ENCODE data around the gene DGKH.

DGKH gene, protein sequence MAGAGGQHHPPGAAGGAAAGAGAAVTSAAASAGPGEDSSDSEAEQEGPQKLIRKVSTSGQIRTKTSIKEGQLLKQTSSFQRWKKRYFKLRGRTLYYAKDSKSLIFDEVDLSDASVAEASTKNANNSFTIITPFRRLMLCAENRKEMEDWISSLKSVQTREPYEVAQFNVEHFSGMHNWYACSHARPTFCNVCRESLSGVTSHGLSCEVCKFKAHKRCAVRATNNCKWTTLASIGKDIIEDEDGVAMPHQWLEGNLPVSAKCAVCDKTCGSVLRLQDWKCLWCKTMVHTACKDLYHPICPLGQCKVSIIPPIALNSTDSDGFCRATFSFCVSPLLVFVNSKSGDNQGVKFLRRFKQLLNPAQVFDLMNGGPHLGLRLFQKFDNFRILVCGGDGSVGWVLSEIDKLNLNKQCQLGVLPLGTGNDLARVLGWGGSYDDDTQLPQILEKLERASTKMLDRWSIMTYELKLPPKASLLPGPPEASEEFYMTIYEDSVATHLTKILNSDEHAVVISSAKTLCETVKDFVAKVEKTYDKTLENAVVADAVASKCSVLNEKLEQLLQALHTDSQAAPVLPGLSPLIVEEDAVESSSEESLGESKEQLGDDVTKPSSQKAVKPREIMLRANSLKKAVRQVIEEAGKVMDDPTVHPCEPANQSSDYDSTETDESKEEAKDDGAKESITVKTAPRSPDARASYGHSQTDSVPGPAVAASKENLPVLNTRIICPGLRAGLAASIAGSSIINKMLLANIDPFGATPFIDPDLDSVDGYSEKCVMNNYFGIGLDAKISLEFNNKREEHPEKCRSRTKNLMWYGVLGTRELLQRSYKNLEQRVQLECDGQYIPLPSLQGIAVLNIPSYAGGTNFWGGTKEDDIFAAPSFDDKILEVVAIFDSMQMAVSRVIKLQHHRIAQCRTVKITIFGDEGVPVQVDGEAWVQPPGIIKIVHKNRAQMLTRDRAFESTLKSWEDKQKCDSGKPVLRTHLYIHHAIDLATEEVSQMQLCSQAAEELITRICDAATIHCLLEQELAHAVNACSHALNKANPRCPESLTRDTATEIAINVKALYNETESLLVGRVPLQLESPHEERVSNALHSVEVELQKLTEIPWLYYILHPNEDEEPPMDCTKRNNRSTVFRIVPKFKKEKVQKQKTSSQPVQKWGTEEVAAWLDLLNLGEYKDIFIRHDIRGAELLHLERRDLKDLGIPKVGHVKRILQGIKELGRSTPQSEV

DNA sequence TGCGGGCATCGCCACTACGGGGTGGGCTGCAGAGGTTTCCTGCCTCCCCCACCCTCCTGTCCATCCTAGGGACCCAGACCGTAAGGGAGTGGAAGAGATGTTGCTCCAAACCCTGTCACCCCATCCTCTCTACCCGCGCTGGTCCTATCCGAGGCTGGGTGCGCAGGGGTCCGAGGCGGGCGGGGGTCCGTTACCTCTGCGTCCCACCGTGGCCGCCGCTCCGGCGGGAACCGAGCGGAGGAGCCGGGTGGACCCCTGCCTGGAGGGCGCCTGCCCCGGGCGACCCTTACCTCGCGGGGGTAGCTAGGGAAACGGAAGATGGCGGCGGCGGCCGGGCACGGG is at the start of gene DGKH:
Gene DGKH, plus strand, starts transcription at position 307 of the 342 bp plus-strand sequence. CDS start 126 bp downstream, outside the sequence.
- peak within 1 kb of the TSS; percentile 56 for H3K4me3 ChIP-seq (ENCODE audit: low read length)
- H2AFZ ChIP-seq (ENCODE audit: low read depth, low read length): peak within 1 kb of the TSS; percentile 79
- H3K9me3 ChIP-seq (ENCODE audit: low read length): no peaks in the 10 kb centered on the region
- no peaks in the 10 kb centered on the region for H3K27me3 ChIP-seq (ENCODE audit: insufficient read depth, low read length)
- H3K36me3 ChIP-seq (ENCODE audit: insufficient read depth, low read length): no peaks in the 10 kb centered on the region
- peaks cover 11% of the 10 kb centered on the region for H3K4me1 ChIP-seq (ENCODE audit: insufficient read depth, low read length)

DNA sequence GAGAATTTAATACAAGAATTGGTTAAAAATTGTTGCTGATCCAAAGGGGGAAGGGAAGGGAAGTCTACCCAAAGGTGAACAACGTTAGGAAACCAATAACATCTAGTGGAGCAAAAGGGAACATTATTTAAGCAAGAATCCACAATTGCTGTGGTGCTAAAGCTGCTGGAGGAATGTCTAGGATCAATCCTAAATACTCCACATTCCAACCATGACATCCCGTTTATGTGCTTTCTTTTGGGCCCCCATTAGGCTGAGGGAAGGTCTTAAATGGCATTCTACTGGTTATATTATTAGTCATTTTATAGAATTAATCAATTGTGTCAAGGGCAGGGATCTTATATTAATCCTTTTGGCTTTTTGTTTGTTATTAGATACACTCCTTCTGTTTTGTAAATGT is 47.6 kb upstream of the DGKH start:
- Histone ChIP-seq H3K36me3 (ENCODE audit: insufficient read depth, low read length) (no peaks in the 10 kb centered on the region), H3K4me1 (ENCODE audit: insufficient read depth, low read length) (no peaks in the 10 kb centered on the region), H3K9me3 (ENCODE audit: low read length) (no peaks in the 10 kb centered on the region), H3K4me3 (ENCODE audit: low read length) (no peak overlapping the region), H2AFZ (ENCODE audit: low read depth, low read length) (no peak overlapping the region), H3K27me3 (ENCODE audit: insufficient read depth, low read length) (peaks cover 3% of the 10 kb centered on the region)

DNA sequence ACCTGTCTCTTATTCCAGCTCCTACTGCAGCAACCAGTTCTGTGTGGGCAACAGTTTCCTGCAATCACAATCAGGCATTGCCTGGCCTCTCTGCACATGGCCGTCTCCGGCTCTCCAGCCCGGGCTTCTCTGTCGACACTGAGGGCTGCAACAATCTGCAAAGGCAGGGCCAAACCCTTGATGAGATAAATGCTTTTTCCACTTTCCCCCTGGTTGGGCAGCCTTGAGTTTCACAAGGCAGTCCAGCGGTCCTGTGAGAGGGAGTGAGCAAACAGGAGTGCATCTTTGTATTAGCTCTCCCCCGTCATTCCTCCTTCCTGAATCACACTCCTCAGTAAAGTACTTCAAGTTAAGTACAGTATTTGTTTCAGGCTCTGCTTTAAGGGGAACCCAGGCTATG is 46.9 kb upstream of the DGKH start:
- H3K4me3 ChIP-seq (ENCODE audit: low read length): no peak overlapping the region
- no peaks in the 10 kb centered on the region for H3K4me1 ChIP-seq (ENCODE audit: insufficient read depth, low read length)
- no peaks in the 10 kb centered on the region for H3K36me3 ChIP-seq (ENCODE audit: insufficient read depth, low read length)
- H3K9me3 ChIP-seq (ENCODE audit: low read length): no peaks in the 10 kb centered on the region
- peak overlapping the region; percentile 68 for H2AFZ ChIP-seq (ENCODE audit: low read depth, low read length)
- peaks cover 3% of the 10 kb centered on the region for H3K27me3 ChIP-seq (ENCODE audit: insufficient read depth, low read length)

DNA sequence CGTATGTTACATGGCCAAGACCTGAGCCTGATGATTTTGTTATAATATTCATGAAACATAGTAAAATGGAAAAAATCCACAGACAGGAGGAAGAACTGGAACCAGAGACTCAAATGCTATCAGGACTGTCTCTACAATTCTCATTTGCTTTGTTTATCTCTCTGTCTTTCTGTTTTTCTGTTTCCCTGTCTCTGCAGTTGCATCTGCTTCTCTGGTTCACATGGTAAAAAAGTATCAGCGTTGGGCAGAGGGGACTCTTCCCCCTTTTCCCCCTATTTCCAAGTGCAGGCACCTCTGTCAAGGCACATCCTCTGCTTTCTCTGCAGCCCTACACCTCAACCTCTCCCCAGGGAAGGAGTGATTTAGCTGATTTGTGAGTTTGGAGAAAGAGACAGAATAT is 46.4 kb upstream of the DGKH start:
- no peaks in the 10 kb centered on the region for H3K4me1 ChIP-seq (ENCODE audit: insufficient read depth, low read length)

DNA sequence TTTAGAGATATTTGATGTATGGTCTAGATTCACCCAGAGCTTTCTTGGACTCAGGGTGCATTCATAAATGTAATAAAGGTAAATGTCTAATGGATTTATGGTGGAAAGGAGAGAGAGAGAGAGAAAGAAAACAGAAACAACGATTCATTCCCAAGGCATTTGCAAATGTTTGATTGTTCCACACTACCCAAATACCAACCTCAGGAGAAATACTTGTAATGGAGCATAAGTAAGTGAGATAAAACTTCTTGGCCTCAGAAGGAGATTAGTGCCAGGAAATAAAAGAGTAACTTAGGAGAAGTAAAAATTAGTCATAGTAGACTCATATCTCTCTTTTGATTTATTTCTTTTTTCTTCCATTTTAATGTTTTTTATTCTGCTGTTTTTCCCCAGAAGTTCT is 40.6 kb upstream of the DGKH start:
- Histone ChIP-seq H3K36me3 (ENCODE audit: insufficient read depth, low read length) (no peaks in the 10 kb centered on the region), H3K27me3 (ENCODE audit: insufficient read depth, low read length) (no peaks in the 10 kb centered on the region), H3K4me1 (ENCODE audit: insufficient read depth, low read length) (peaks cover 10% of the 10 kb centered on the region), H3K4me3 (ENCODE audit: low read length) (no peak overlapping the region), H3K9me3 (ENCODE audit: low read length) (no peaks in the 10 kb centered on the region), H2AFZ (ENCODE audit: low read depth, low read length) (peak overlapping the region; percentile 33)

More for the DNA sequence above, 46.4 kb upstream of the DGKH start:
- H3K27me3 ChIP-seq (ENCODE audit: insufficient read depth, low read length): peaks cover 3% of the 10 kb centered on the region
- H3K9me3 ChIP-seq (ENCODE audit: low read length): no peaks in the 10 kb centered on the region
- no peaks in the 10 kb centered on the region for H3K36me3 ChIP-seq (ENCODE audit: insufficient read depth, low read length)
- no peak overlapping the region for H3K4me3 ChIP-seq (ENCODE audit: low read length)
- H2AFZ ChIP-seq (ENCODE audit: low read depth, low read length): peak overlapping the region; percentile 68

DNA sequence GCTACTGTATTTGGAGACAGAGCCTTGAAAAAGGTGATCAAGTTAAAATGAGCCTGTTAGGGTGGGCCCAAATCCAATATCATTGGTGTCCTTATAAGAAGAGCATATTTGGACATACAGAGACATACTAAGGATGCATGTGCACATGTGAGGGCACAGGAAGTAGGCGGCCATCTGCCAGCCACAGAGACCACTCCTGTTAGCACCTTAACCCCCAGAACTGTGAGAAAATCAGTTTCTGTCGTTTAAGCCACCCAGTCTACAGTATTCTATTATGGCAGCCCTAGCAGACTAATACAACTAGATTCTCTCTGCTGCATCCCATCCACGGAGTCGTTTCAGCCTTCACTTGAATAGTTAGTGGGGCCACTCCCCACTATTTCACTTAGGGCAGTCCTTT is 39.4 kb upstream of the DGKH start:
- Histone ChIP-seq H3K27me3 (ENCODE audit: insufficient read depth, low read length) (no peaks in the 10 kb centered on the region), H2AFZ (ENCODE audit: low read depth, low read length) (no peak overlapping the region), H3K4me1 (ENCODE audit: insufficient read depth, low read length) (peaks cover 10% of the 10 kb centered on the region), H3K4me3 (ENCODE audit: low read length) (no peak overlapping the region), H3K36me3 (ENCODE audit: insufficient read depth, low read length) (no peaks in the 10 kb centered on the region), H3K9me3 (ENCODE audit: low read length) (no peaks in the 10 kb centered on the region)

DNA sequence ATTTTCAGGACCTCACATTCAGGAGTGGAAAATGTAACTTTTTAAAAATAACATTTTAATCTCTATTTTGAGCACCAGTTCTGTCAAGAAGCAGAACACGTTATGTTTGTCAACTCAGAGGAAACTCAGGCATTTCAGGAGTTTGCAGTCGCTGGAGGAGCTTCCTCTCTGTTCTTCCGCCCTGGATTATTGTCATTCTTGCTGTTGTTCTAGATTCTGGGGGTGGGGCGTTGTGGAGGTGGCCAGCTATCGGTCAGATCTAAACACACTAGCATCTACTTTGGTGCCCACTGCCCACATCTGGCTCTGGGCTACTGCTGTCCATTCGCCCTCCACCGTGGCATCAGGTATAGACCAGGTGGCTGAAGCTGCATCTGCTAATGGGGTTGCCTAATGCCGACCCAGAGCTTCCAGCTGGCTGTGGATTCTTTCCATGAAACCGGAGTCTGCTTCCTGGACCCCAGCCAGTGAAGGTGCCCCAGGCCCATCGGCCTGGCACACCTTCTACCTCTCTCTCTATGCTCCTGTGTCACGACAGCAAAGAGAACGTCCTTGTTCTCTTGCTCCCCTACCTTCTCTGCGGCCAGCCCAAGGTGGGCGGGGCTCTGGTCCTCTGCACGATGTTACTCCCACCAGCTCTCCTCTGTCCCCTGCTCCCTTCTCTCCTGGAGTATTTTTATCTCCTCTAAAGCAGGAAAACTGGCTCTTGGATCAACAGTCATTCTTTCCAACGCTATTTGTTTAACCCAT is 36.7 kb upstream of the DGKH start:
- peaks cover 10% of the 10 kb centered on the region for H3K4me1 ChIP-seq (ENCODE audit: insufficient read depth, low read length)
- no peak overlapping the region for H3K4me3 ChIP-seq (ENCODE audit: low read length)
- no peaks in the 10 kb centered on the region for H3K36me3 ChIP-seq (ENCODE audit: insufficient read depth, low read length)
- no peak overlapping the region for H2AFZ ChIP-seq (ENCODE audit: low read depth, low read length)
- no peaks in the 10 kb centered on the region for H3K27me3 ChIP-seq (ENCODE audit: insufficient read depth, low read length)
- H3K9me3 ChIP-seq (ENCODE audit: low read length): no peaks in the 10 kb centered on the region

DNA sequence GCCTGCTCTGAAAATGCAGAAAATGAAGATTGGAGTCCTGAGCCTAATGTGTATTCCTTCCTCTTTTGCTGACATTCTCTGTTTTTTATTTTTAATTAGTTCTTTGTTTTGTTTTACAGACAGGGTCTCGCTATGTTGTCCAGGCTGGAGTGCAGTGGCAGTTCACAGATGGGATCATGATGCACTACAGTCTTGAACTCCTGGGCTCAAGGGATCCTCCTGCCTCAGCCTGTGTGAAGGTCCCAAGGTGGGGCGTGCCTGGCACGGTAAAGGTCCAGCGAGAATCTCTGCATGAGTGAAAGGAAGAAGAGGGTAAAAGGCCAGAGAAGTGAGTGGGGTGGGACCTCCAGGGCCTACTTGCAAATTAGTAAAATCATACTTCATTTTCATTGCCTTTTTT is 34.3 kb upstream of the DGKH start:
- Histone ChIP-seq H3K4me3 (ENCODE audit: low read length) (no peak overlapping the region), H3K27me3 (ENCODE audit: insufficient read depth, low read length) (no peaks in the 10 kb centered on the region), H3K9me3 (ENCODE audit: low read length) (no peaks in the 10 kb centered on the region), H3K4me1 (ENCODE audit: insufficient read depth, low read length) (peaks cover under 1% of the 10 kb centered on the region), H2AFZ (ENCODE audit: low read depth, low read length) (no peak overlapping the region), H3K36me3 (ENCODE audit: insufficient read depth, low read length) (no peaks in the 10 kb centered on the region)

DNA sequence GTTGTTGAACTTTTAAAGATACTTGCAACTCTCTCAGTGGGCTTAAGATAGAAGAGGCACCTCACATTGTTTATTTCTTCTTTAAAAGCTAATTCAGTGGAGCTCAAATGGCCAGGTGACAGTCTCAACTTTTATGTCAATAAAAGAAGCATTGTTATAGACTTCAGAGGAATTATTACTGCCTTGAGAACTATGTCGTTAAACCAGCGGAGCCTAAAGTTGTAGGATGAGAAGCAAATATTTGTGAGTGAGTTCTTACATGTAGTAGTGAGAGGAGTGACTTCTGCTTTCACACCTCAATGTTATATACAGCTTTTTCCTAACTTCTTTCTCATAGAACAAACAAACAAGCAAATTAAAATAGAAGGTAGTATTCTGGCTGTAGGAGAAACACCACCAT is 31.2 kb upstream of the DGKH start:
- H3K9me3 ChIP-seq (ENCODE audit: low read length): no peaks in the 10 kb centered on the region
- no peaks in the 10 kb centered on the region for H3K36me3 ChIP-seq (ENCODE audit: insufficient read depth, low read length)
- no peaks in the 10 kb centered on the region for H3K4me1 ChIP-seq (ENCODE audit: insufficient read depth, low read length)
- H3K4me3 ChIP-seq (ENCODE audit: low read length): no peak overlapping the region
- no peak overlapping the region for H2AFZ ChIP-seq (ENCODE audit: low read depth, low read length)
- H3K27me3 ChIP-seq (ENCODE audit: insufficient read depth, low read length): no peaks in the 10 kb centered on the region

DNA sequence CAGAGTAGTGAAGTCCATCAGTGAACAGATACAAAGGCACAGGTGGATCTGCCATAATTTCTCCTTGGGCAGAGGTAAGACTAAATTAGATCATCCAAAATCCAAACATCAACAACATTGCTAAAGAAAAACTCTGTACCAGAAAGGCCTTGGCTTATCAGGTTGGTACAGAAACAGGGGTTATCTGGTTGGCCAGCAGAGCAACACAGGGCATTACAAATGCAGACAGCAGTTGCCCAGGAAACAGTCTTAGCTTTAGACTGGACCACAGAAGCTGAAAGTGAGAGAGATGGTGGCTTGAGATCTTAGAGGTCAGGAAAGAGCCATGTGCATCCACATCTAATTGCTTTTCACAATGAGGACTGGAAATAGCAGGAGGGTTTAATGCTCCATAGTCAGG is 26.6 kb upstream of the DGKH start:
- H3K4me3 ChIP-seq (ENCODE audit: low read length): no peak overlapping the region
- peaks cover 8% of the 10 kb centered on the region for H3K4me1 ChIP-seq (ENCODE audit: insufficient read depth, low read length)
- no peaks in the 10 kb centered on the region for H3K27me3 ChIP-seq (ENCODE audit: insufficient read depth, low read length)
- no peaks in the 10 kb centered on the region for H3K36me3 ChIP-seq (ENCODE audit: insufficient read depth, low read length)
- H2AFZ ChIP-seq (ENCODE audit: low read depth, low read length): no peak overlapping the region
- no peaks in the 10 kb centered on the region for H3K9me3 ChIP-seq (ENCODE audit: low read length)

DNA sequence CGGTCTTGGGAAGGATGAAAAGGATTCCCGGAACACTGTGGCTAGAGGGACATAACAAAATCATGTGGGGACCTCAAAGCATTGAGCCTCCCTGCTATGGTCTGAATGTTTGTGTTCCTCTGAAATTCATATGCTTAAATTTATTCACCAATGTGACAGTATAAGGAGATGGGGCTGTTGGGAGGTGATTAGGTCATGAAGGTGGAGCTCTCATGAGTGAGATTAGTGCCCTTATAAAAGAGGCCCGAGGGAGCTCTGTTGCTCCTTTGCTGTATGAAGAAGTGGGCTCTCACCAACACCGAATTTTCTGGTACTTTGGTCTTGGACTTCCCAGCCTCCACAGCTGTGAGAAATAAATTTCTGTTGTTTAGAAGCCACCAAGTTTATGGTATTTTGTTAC is 26.1 kb upstream of the DGKH start:
- no peak overlapping the region for H2AFZ ChIP-seq (ENCODE audit: low read depth, low read length)
- H3K27me3 ChIP-seq (ENCODE audit: insufficient read depth, low read length): no peaks in the 10 kb centered on the region
- no peaks in the 10 kb centered on the region for H3K9me3 ChIP-seq (ENCODE audit: low read length)
- no peaks in the 10 kb centered on the region for H3K36me3 ChIP-seq (ENCODE audit: insufficient read depth, low read length)
- H3K4me1 ChIP-seq (ENCODE audit: insufficient read depth, low read length): peaks cover 8% of the 10 kb centered on the region
- no peak overlapping the region for H3K4me3 ChIP-seq (ENCODE audit: low read length)

DNA sequence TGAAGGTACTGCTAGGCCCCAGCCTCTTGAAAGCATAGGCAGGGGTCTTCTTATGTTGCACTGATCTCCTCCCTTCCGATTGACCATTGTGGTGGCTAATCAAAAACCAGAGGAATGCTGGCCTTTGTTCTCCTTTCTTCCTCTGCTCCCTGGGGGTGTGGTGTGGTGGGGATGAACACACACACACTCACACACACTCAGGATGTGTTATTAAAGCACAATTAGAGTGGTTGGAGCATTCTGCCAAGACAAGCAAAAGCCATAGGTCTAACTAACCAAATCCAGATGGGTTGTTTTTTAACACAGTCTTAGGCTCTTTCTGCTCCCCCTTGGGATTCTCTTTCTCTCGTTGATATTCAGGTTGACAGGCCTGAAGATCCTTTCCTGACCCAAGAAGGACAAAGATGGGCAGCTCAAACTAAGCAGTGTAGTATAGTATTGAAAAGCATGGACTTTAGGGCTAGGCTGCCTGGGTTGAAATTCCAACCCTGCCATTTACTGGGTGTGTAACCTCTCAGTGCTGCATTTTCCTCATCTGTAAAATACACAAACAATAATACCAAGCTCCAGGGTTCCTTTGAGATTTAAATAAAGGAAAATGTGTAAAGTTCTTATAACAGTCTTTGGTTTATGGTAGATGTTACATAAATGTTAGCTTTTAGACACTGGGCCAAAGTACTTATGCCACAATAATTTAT is 25.5 kb upstream of the DGKH start:
- Histone ChIP-seq H2AFZ (ENCODE audit: low read depth, low read length) (no peak overlapping the region), H3K4me3 (ENCODE audit: low read length) (no peak overlapping the region), H3K4me1 (ENCODE audit: insufficient read depth, low read length) (peaks cover 9% of the 10 kb centered on the region), H3K36me3 (ENCODE audit: insufficient read depth, low read length) (no peaks in the 10 kb centered on the region), H3K9me3 (ENCODE audit: low read length) (no peaks in the 10 kb centered on the region), H3K27me3 (ENCODE audit: insufficient read depth, low read length) (no peaks in the 10 kb centered on the region)

Data from neuron (in vitro differentiated cells).